Measurements from ENCODE around the gene FCHSD2. TPM values are rescaled to one million over a fixed set of nuclear protein-coding genes. Genes with fewer than 3 reads are reported as not detected.
A peak's percentile ranks its signal among the peaks of the same experiment; 100 is the strongest.

The FCHSD2 gene
- total and polyA plus RNA-seq, 9 of the 15 experiments (the other 6 are each of a cell fraction or from before 2014, with no cell fraction given), result 1.8 to 14.7 (median 6.4) TPM

- in situ Hi-C loops (cut with MboI) (loop anchor here (5.0 to 10.0 kb wide), 3 partner anchors 52 to 461 kb away; no protein-coding TSS in a partner anchor), intact Hi-C loops (cut with micrococcal nuclease) (loop anchor here (2.0 kb wide), 1 partner anchor 57 kb away; no protein-coding TSS in a partner anchor)
- Histone ChIP-seq H3K36me3 (ENCODE audit: control insufficient read depth, insufficient read depth, low read length) (no peaks in the 10 kb centered on the region), H3K4me2 (ENCODE audit: insufficient read depth, low read length) (no peak overlapping the region), H3K4me3 (no peak overlapping the region), H3K79me2 (ENCODE audit: control insufficient read depth, insufficient read depth, low read length) (no peaks in the 10 kb centered on the region), H3K9ac (ENCODE audit: insufficient read depth in 1 of 2, low read depth in 2 of 2, low read length in 2 of 2) (no peak overlapping the region), H3K9me3 (replicated peaks; ENCODE audit: control insufficient read depth, insufficient read depth, low read depth, low read length) (no peaks in the 10 kb centered on the region), H3K4me1 (replicated peaks in 1 of 2; ENCODE audit: control insufficient read depth in 2 of 2, insufficient read depth in 2 of 2, low read length in 2 of 2) (peaks cover 16 to 25% of the 10 kb centered on the region in 2 experiments; a peak in 4 of 5 replicates), H3K9me1 (ENCODE audit: control insufficient read depth, insufficient read depth, low read length) (no peaks in the 10 kb centered on the region), H2AFZ (ENCODE audit: low read depth, low read length) (no peak overlapping the region), H3K27me3 (ENCODE audit: control insufficient read depth in 2 of 2, insufficient read depth in 2 of 2, low read length in 2 of 2) (peaks cover 8 to 15% of the 10 kb centered on the region in 2 experiments; a peak in 4 of 5 replicates), H4K20me1 (replicated peaks; ENCODE audit: control insufficient read depth, insufficient read depth, low read length) (peaks cover 4% of the 10 kb centered on the region; the same call in 1 of the 2 replicates), H3K27ac (ENCODE audit: extremely low read depth, low read depth, low read length) (no peak overlapping the region)
- TF ChIP-seq ZNF121 (CRISPR knock-in tag; conservative IDR thresholded peaks at IDR 0.05) (no peak), ATF2 (CRISPR knock-in tag; IDR thresholded peaks at IDR 0.05) (0 out of 2 replicates have a peak, but pooled peaks have one; percentile 27), ZNF282 (CRISPR knock-in tag; IDR thresholded peaks at IDR 0.05) (peak; percentile 39; the same call in 1 of the 2 replicates)
- no TSS peak for BruUV-seq (replicated peaks)
- FAIRE-seq (no peak), DNase-seq (ENCODE audit: extremely low read depth in 1 of 4, low spot score in 3 of 4) (no peak), ATAC-seq (no peak)
- POLR2A ChIA-PET, result interaction anchor here (0.6 kb wide), 1 partner anchor 469 kb away, joined by 3 read pairs; no protein-coding TSS in a partner anchor
- CTCF ChIA-PET (ENCODE audit: low intra/inter-chr PET ratio), result interaction anchor here (0.5 to 1.5 kb wide), 3 partner anchors 57 to 1321 kb away, joined by 3 to 8 read pairs (median 6); no protein-coding TSS in a partner anchor
- WGBS (ENCODE audit: insufficient coverage, low coverage, missing lambda C conversion rate), result 34% methylated on average over 12 of the region's 13 CpGs
Observed at GRCh38 chr11:73185680-73186293, 43.7 kb upstream of the FCHSD2 start.

All from K562 (cell line).